Fibroblast of pulmonary artery (primary cell): ENCODE data around the gene ARSK.
A peak's percentile ranks its signal among the peaks of the same experiment; 100 is the strongest.

Experiments
- DNase-seq: peaks from one replicate; pipeline ENCODE4 v3.0.0-alpha.2; 2010; ENCODE audit warnings: low read depth
- H3K4me3 ChIP-seq: replicated peaks from 2 replicates; pipeline ENCODE4 v1.5.1; 2011; ENCODE audit warnings: low read depth, mild to moderate bottlenecking, control low read depth, low read length, moderate library complexity
- TF ChIP-seq, protein P1 (sequence below): IDR thresholded peaks from 2 replicates; pipeline ENCODE4 v1.5.1; 2011; ENCODE audit warnings: mild to moderate bottlenecking, control low read depth, low read length, inconsistent platforms; ENCODE audit errors: missing control alignments

ARSK gene

DNA sequence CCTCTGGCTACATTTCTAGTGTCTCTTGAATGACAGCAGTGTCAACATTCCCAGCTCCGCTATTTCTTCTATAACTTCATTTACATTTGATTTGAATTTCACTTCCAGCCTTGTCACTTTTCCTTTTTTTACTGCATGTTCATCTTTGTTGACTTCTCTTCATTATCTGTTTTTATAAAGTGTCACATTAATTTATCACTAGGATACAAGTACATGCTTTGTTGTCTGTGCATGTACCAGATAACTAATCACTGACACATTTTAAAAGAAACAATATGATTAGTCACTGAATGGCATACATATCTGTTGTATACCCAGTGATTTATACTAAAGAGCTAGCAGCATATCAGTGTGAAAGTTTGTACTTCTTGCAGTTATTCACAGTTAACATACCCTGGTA, 29.1 kb downstream of the ARSK start:
- no peak for DNase-seq
- TF ChIP-seq, protein P1, sequence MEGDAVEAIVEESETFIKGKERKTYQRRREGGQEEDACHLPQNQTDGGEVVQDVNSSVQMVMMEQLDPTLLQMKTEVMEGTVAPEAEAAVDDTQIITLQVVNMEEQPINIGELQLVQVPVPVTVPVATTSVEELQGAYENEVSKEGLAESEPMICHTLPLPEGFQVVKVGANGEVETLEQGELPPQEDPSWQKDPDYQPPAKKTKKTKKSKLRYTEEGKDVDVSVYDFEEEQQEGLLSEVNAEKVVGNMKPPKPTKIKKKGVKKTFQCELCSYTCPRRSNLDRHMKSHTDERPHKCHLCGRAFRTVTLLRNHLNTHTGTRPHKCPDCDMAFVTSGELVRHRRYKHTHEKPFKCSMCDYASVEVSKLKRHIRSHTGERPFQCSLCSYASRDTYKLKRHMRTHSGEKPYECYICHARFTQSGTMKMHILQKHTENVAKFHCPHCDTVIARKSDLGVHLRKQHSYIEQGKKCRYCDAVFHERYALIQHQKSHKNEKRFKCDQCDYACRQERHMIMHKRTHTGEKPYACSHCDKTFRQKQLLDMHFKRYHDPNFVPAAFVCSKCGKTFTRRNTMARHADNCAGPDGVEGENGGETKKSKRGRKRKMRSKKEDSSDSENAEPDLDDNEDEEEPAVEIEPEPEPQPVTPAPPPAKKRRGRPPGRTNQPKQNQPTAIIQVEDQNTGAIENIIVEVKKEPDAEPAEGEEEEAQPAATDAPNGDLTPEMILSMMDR: no peak
- H3K4me3 ChIP-seq: no peak overlapping the region

DNA sequence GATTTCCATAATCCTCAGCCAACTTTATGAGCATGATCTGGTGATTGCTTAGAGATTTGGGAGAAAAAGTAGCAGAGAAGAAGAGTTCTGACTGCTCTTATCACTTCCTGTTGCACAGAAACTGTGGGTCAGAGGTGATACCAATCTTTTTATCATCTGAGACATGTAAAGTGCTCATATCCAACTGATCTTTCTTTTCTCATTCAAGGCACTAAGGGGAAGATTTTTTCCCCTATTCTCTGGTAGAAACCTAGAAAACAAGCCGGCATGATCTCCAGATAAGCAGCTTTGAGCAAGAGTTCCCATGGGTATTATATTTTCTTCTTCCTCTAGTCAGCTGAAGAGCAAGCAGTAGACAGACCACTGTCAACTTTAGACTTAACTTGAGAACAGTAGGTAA, 36.0 kb downstream of the ARSK start:
- TF ChIP-seq, protein P1: no peak
- no peak for DNase-seq
- no peak overlapping the region for H3K4me3 ChIP-seq

DNA sequence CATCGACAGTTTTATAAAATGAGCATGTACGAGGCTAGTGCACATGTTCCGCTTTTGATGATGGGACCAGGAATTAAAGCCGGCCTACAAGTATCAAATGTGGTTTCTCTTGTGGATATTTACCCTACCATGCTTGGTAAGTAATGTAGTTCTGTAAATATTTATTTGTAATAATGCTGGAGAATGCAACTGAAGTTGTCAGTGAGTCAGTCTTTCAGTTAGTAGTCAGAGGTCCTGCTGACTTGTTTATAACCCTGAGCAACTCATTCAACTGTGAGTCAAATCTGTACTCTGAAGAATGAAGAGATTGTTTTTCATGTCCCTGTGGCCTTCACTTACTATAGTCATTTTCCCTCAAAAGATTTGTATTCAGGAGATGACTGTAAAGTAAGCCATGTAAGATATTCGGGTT, 36.6 kb downstream of the ARSK start:
- TF ChIP-seq, protein P1: no peak
- DNase-seq: peak; percentile 78
- H3K4me3 ChIP-seq: no peak overlapping the region

DNA sequence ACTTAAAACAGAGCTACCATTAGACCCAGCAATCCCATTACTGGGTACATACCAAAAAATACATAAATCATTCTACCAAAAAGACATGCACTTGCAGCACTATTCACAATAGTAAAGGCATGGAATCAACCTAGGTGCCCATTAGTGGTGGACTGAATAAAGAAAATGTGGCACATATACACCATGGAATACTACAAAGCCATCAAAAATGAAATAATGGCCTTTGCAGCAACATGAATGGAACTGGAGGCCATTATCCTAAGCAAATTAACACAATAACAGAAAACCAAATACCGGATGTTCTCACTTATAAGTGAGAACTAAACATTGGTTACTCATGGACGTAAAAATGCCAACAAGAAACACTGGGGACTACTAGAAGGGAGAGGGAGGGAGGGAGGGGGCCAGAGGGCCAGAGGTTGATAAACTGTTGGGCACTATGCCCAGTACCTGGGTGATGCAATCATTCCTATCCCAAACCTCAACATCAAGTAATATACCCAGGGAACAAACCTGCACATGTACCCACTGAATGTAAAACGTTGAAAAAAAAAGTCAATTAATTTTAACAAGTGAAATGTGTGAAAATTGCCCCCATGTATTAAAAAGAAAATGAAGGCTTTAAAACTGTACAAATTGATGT, 40.5 kb downstream of the ARSK start:
- TF ChIP-seq, protein P1: no peak
- H3K4me3 ChIP-seq: no peak overlapping the region
- peak; percentile 23 for DNase-seq

DNA sequence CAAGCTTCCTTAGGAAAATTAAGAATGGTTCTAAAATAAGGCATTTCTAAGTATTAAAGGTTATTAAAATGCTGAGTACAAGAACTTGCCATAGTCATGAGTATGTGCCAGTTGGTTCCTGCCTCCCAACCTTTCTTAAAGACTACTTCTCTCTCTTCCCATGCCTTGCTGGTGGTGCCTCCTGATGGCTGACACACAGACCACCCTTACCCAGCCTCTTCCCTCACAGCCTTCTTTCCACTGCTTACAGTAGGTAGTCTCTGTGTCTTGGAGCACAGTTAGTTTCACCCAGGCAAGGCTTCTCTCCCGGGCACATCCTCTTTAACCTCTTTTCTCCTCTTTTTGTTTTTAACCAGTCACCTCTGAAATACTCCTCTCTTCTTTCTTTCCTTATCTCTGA, 44.4 kb downstream of the ARSK start:
- no peak for DNase-seq
- TF ChIP-seq, protein P1: no peak
- no peak overlapping the region for H3K4me3 ChIP-seq

DNA sequence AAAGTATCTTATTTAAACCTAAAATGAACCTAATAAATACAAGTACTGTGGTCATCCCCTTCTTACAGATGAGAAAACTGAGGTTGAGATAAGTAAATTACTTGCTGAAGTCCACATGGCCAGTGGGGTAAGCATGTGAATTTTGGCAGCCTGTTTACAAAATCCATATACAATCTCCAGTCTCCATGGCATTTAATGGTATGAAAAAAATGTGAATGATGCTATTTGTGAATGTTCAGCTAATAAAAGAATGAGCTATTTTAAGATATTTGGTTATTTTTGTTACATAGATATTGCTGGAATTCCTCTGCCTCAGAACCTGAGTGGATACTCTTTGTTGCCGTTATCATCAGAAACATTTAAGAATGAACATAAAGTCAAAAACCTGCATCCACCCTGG, 45.7 kb downstream of the ARSK start:
- H3K4me3 ChIP-seq: no peak overlapping the region
- peak; percentile 54 for DNase-seq
- TF ChIP-seq, protein P1: no peak

DNA sequence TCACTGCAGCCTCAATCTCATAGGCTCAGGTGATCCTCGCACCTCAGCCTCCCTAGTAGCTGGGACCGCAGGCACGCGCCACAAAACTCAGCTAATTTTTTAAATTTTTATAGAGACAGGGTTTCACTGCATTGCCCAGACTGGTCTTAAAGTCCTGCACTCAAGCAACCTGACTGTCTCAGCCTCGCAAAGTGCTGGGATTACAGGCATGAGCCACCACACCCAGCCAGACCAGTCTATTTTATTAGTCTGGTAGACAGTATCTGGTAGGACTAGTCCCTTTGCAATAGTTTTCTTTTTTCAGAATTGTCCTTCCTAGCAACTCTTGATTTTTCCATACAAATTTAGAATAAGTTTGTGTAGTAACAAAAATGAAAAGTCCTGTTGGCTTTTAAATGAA, 50.9 kb downstream of the ARSK start:
- no peak for DNase-seq
- no peak overlapping the region for H3K4me3 ChIP-seq
- TF ChIP-seq, protein P1: no peak
